Tongue (tissue), 2 donors: Measurements from ENCODE around the gene TLNRD1. TPM values are rescaled to one million over a fixed set of nuclear protein-coding genes. Genes with fewer than 3 reads are reported as not detected.

ENCODE experiments used
- small RNA-seq: library from RNA; depleted of rRNA; stranded (forward); fragments of <200 nt; gene quantifications from one replicate; pipeline ENCODE3, GENCODE V24; 2014; ENCODE audit warnings: low replicate concordance
- total RNA-seq: library from RNA; depleted of rRNA; stranded (reverse); fragments of >200 nt; gene quantifications from one replicate; pipeline ENCODE4 v1.2.3, GENCODE V29; 2014

TLNRD1 gene
- total RNA-seq, 1 donor from 2014 or later = 12.7 TPM

Small RNA genes lying within 50 kb of the gene (small RNA-seq; reads per million reads assigned to genes)
- not detected for gene MIR4514

Other genes with a start within 250 kb of the TLNRD1 start
- gene CEMIP, start 221.6 kb upstream of the TLNRD1 start, total RNA-seq = 0.82 TPM
- 16.9 TPM for gene MESD, start 11.1 kb upstream of the TLNRD1 start, total RNA-seq
- 0.21 TPM for gene CFAP161, start 133.3 kb downstream of the TLNRD1 start, total RNA-seq
- gene IL16, start 196.0 kb downstream of the TLNRD1 start, total RNA-seq = 6.5 TPM